Spinal cord (tissue), 10 donors: ENCODE data around the gene SLC25A21. TPM values are rescaled to one million over a fixed set of nuclear protein-coding genes. Genes with fewer than 3 reads are reported as not detected.

Source experiments
- DNase-seq, 6 donors: peaks; one replicate each; pipeline versions ENCODE4 v3.0.0 to v3.0.0-alpha.2; 2013 to 2015; ENCODE audit warnings: low spot score in 6 of 6, low read depth in 4 of 6
- H3K27ac ChIP-seq: one replicate; pipeline ENCODE4 v1.5.1; 2013; ENCODE audit warnings: low read depth, low read length, control low read depth
- H3K27me3 ChIP-seq: one replicate; pipeline ENCODE4 v1.6.1; 2013; ENCODE audit warnings: low read length; ENCODE audit not compliant: control insufficient read depth, insufficient read depth
- H3K36me3 ChIP-seq: one replicate; pipeline ENCODE4 v1.6.1; 2013; ENCODE audit warnings: low read length; ENCODE audit not compliant: control insufficient read depth, insufficient read depth
- H3K4me1 ChIP-seq: one replicate; pipeline ENCODE4 v1.6.1; 2013; ENCODE audit warnings: low read length; ENCODE audit not compliant: control insufficient read depth, insufficient read depth
- H3K4me3 ChIP-seq: one replicate; pipeline ENCODE4 v1.5.1; 2013; ENCODE audit warnings: low read depth, low read length, control low read depth
- H3K9me3 ChIP-seq: one replicate; pipeline ENCODE4 v1.6.1; 2013; ENCODE audit warnings: low read length; ENCODE audit not compliant: control insufficient read depth, insufficient read depth
- WGBS: methylation state at CpG from one replicate; pipeline ENCODE4 v1.1.5; 2013; ENCODE audit warnings: missing lambda C conversion rate; ENCODE audit not compliant: insufficient coverage; 5-methylcytosine and 5-hydroxymethylcytosine counted together
- polyA plus RNA-seq, 2 donors: library from polyadenylated mRNA; unstranded; fragments of 120-200 nt; gene quantifications; one replicate each; pipeline ENCODE4 v1.2.1, GENCODE V29; 2013; ENCODE audit not compliant: insufficient read length in 2 of 2
- total RNA-seq, 2 donors: library from RNA; depleted of rRNA in 1 of 2; stranded (reverse); fragments of 120-200 nt in 1 of 2; fragments of >200 nt in 1 of 2; gene quantifications; one replicate each; pipeline versions ENCODE4 v1.2.3 to v1.2.4, GENCODE V29; 2013 to 2014
- donor health status: healthy.

SLC25A21 gene
- total and polyA plus RNA-seq, 4 donors: 0.99 to 4.5 (median 2.4) TPM

GRCh38 chr14:36947362-36947761 lies 225.0 kb downstream of the SLC25A21 start:
- no peak overlapping the region for H3K4me3 ChIP-seq
- no peaks in the 10 kb centered on the region for H3K27me3 ChIP-seq
- WGBS: no CpG with 5 or more reads among the region's 1 CpG
- no peaks in the 10 kb centered on the region for H3K4me1 ChIP-seq
- no peaks in the 10 kb centered on the region for H3K9me3 ChIP-seq
- DNase-seq: peak in 1 of 6 donors; percentile 17
- H3K27ac ChIP-seq: no peak overlapping the region
- H3K36me3 ChIP-seq: no peaks in the 10 kb centered on the region

- Histone ChIP-seq H3K9me3 (no peaks in the 10 kb centered on the region), H3K27me3 (no peaks in the 10 kb centered on the region), H3K4me1 (no peaks in the 10 kb centered on the region), H3K4me3 (no peak overlapping the region), H3K36me3 (no peaks in the 10 kb centered on the region), H3K27ac (no peak overlapping the region)
- no peak for DNase-seq
- WGBS: no CpG with 5 or more reads among the region's 1 CpG
Measured at GRCh38 chr14:36946872-36947271, 225.5 kb downstream of the SLC25A21 start.

- DNase-seq: no peak
- H3K36me3 ChIP-seq: no peaks in the 10 kb centered on the region
- no peak overlapping the region for H3K27ac ChIP-seq
- H3K4me1 ChIP-seq: no peaks in the 10 kb centered on the region
- H3K4me3 ChIP-seq: no peak overlapping the region
- H3K9me3 ChIP-seq: no peaks in the 10 kb centered on the region
- 92% methylated on average over 5 of the region's 5 CpGs for WGBS
- no peaks in the 10 kb centered on the region for H3K27me3 ChIP-seq
Measured at GRCh38 chr14:36944307-36945010, 227.9 kb downstream of the SLC25A21 start.

GRCh38 chr14:36942522-36943245 lies 229.7 kb downstream of the SLC25A21 start:
- Histone ChIP-seq H3K36me3 (no peaks in the 10 kb centered on the region), H3K4me3 (no peak overlapping the region), H3K27ac (no peak overlapping the region), H3K9me3 (no peaks in the 10 kb centered on the region), H3K4me1 (no peaks in the 10 kb centered on the region), H3K27me3 (no peaks in the 10 kb centered on the region)
- 100% methylated on average over 1 of the region's 4 CpGs for WGBS
- no peak for DNase-seq

GRCh38 chr14:36941783-36942521 lies 230.5 kb downstream of the SLC25A21 start:
- H3K9me3 ChIP-seq: no peaks in the 10 kb centered on the region
- no peaks in the 10 kb centered on the region for H3K27me3 ChIP-seq
- no peak overlapping the region for H3K4me3 ChIP-seq
- H3K4me1 ChIP-seq: no peaks in the 10 kb centered on the region
- no peaks in the 10 kb centered on the region for H3K36me3 ChIP-seq
- DNase-seq: peak; percentile 29 to 91 (median 52)
- WGBS: no CpG with 5 or more reads among the region's 12 CpGs
- H3K27ac ChIP-seq: no peak overlapping the region

- Histone ChIP-seq H3K4me1 (no peaks in the 10 kb centered on the region), H3K27me3 (no peaks in the 10 kb centered on the region), H3K9me3 (no peaks in the 10 kb centered on the region), H3K4me3 (no peak overlapping the region), H3K27ac (no peak overlapping the region), H3K36me3 (no peaks in the 10 kb centered on the region)
- no peak for DNase-seq
- WGBS: no CpG with 5 or more reads among the region's 4 CpGs
Measured at GRCh38 chr14:36940476-36940875, 231.9 kb downstream of the SLC25A21 start.

GRCh38 chr14:36939265-36939664 lies 233.1 kb downstream of the SLC25A21 start:
- Histone ChIP-seq H3K4me3 (no peak overlapping the region), H3K4me1 (no peaks in the 10 kb centered on the region), H3K9me3 (no peaks in the 10 kb centered on the region), H3K36me3 (no peaks in the 10 kb centered on the region), H3K27ac (no peak overlapping the region), H3K27me3 (no peaks in the 10 kb centered on the region)
- WGBS: no CpG with 5 or more reads among the region's 2 CpGs
- no peak for DNase-seq

GRCh38 chr14:36938678-36939077 lies 233.7 kb downstream of the SLC25A21 start:
- H3K27me3 ChIP-seq: no peaks in the 10 kb centered on the region
- no peaks in the 10 kb centered on the region for H3K36me3 ChIP-seq
- no peak overlapping the region for H3K4me3 ChIP-seq
- no peaks in the 10 kb centered on the region for H3K9me3 ChIP-seq
- H3K27ac ChIP-seq: no peak overlapping the region
- no peaks in the 10 kb centered on the region for H3K4me1 ChIP-seq
- DNase-seq: no peak

- DNase-seq: no peak
- H3K27me3 ChIP-seq: no peaks in the 10 kb centered on the region
- no peaks in the 10 kb centered on the region for H3K4me1 ChIP-seq
- H3K9me3 ChIP-seq: no peaks in the 10 kb centered on the region
- WGBS: no CpG with 5 or more reads among the region's 6 CpGs
- no peaks in the 10 kb centered on the region for H3K36me3 ChIP-seq
- H3K27ac ChIP-seq: no peak overlapping the region
- no peak overlapping the region for H3K4me3 ChIP-seq
Measured at GRCh38 chr14:36935976-36936678, 236.3 kb downstream of the SLC25A21 start.
